ENCODE results near the gene GABBR2.

The GABBR2 gene
- total RNA-seq, result 0.07 to 0.73 (median 0.30) reads per million in 18 experiments

DNA sequence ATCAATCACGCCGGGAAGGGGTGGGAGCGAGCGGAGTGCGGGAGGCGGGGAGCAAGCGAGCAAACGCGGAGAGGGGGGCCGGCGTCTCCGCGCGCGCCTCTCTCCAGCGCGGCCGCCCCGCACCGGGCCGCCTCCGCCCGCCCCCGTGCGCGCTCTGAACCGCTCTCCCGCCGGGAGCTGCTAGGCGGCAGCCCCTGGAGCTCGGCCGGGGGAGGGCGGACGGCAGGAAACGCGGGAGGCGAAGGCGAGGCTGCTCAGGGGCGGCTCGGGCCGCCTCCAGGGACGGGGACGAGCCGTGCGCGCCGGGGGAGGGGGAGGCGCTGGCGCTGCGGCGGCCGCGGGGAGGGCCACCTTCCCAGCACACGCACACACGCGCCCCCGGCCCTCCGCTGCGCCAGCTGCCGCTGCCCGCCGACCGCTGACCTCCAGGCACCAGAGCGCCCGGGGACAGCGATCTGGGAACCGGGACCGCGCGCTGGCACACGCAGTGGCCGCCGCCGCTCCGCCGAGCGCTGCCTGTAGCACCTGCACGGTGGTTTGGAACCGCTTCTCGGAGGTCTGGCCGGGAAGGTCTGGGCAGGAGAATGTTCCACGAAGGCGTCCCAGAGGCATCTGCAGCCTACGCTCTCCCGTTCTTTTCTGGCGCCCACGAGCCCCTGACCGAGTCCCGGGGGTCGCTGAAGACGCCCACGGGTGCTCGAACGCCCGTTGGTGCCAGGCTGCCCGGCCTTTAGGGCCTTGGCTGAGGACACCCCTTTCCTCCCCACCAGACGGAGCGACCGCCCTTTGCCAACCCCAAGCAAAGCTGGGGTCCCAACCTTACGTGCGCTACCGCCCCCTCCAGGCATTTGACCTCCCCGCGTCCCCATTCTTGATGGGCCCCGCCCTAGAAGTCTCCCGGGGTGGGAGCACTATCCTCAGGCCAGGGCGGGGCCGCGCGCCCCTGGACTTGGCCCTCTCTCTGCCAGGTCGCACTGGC lies at the start of gene GABBR2:
Gene GABBR2 (minus strand): TSS at position 3 of the 979 bp plus-strand sequence. CDS start 198 bp downstream, outside the sequence.
- no peak for DNase-seq

- DNase-seq, result no peak
Observed at GRCh38 chr9:98755006-98755618, 46.4 kb upstream of the GABBR2 start.

DNA sequence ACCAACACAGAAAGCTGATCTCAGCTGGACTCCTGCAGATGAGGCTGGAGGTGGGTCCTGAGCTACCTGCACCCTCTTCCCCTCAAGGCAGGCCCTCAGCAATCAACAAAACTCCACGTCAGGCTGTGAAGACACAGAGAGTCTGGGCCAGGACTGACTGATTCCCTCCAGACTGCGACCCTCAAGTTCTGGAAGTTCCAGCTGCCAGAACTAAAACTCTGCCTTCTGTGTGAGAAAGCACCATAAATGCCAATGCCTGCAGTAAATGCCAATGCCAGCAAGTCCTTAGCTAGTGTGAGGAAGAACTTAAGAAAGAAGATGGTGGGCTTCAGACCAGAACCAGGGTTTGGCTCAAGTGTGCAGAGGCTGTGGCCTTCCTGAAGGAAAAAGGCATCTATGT lies 42.5 kb upstream of the GABBR2 start:
- no peak for DNase-seq

DNA sequence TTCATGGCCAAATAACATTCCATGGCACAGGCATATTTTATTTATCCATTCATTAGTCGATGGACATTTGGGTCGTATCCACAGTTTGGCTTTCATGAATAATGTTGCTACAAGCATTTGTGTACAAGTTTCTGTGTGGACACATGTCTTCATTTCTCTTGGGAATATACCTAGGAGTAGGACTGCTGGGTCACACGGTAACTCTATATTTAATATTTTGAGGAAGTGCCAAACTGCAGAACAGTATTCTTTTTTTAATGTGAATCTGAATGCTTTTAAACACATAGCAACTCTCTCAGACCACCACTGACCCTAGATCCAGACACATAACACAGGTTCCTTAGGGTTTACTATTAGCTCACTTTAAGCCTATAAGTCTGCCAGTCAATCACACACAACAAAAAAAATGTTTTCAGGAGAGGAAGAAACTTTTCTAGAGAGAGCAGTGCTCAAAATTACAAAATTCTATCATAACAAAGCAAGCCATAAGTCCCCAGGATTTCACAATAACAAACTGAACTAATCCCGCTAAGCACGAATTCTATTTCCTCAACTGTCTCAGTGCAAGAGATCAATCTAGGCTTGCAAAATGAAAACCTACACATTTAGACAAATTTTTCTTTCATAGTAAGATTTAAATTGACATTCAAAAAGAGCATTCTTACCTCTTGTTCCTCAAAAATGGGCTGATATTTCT lies 41.8 kb upstream of the GABBR2 start:
- DNase-seq, result peak; percentile 71 to 82

DNA sequence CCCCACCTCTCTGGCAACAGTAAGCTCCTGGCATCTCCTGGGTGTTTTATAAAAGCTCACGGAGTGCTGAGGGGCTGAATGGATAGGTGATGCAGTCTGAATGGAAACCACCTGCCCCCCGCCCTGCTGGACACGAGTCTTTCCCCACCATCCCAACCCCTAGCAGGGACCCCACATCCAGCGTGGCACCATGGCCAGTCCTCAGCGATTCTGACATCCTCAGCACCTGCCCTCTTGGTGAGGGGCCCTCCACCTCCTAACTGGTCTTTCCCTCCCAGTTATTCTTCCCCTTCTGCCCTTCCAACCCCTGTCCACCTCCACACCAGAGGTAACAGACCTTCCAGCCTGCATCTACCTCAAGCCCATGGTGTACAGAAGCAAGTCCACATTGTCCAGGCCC lies 38.7 kb upstream of the GABBR2 start:
- DNase-seq, result no peak

DNA sequence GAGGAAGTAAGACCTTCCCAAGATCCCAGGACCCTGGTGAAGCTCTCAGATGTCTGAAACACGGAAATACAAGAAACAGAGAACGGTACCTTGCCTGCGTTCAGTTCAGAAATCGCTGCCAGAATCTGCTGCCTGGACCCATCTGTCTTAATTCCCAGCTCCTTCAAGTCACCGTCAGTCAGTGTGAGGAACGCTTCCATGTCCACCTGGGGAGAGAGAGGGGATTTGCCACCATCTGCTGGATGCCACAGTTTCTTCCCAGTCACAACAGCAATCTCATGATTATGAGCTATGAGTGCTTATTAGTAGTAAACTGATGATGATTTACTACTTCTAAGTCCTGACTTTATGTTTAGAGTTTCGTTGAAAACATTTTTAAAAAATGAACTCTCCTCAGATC lies 36.7 kb upstream of the GABBR2 start:
- DNase-seq, result no peak

GRCh38 chr9:98743818-98744611 lies 35.3 kb upstream of the GABBR2 start:
- no peak for DNase-seq

DNA sequence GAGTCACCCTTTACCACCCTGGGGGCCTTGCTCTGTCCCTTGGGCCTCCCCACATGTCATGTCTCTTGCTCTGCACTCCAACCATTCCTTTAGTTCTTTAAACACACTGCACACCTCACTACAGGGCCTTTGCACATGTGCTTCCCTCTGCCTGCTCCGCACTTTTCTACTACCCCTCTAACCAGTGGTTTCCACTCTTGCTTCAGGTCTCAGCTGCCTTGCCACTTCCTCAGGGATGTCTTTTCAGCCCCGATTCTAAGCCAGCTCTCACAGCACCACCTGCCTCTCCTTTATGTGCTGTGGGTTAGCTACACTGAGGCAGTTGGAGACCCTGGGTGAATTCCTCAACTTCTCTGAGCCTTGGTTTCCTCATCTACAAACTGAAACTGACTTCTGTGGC lies 34.6 kb upstream of the GABBR2 start:
- no peak for DNase-seq

- no peak for DNase-seq
Observed at GRCh38 chr9:98742325-98743280, 33.9 kb upstream of the GABBR2 start.

GRCh38 chr9:98740226-98740881 lies 31.6 kb upstream of the GABBR2 start:
- DNase-seq, result no peak

- DNase-seq, result no peak
Observed at GRCh38 chr9:98738741-98739140, 30.0 kb upstream of the GABBR2 start.

GRCh38 chr9:98736226-98736625 lies 27.5 kb upstream of the GABBR2 start:
- no peak for DNase-seq

DNA sequence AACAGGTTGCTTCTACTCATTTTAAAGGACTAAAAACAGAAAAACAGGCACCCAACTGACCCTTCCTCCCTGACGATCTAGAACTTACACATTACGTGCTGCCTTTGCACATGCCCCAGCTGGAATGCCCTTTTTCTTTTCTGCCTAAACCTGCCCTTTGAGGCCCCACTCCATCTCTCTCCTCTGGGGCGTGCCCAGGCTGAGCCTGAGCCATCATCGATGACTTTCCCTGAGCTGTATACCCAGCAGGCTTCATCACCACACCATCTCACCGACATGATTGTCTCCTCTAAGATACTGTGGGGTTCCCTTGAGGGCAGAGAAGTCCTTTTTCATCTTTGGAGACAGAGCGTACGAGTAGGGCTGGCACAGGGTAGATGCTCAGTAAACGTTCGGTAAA lies 24.1 kb upstream of the GABBR2 start:
- DNase-seq, result no peak

DNA sequence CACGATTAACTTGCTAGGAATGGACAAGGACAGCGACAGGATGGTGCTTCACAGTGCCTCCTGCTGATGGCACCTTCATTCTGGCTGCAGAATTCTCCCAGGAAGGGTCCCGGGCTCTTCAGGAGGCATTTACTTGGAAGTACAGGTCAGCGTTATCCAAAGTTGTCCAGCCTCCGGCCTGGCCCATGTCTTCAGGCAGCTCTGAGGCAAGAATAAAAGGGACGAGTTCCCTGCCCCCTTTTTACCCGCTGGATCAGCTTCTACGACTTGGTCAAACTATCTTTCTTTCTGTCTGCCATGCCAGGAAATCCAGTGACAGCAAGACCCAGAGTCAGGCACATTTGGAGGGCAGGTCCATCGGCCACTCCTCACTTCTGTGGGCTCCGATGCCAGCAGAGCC lies 23.4 kb upstream of the GABBR2 start:
- no peak for DNase-seq

DNA sequence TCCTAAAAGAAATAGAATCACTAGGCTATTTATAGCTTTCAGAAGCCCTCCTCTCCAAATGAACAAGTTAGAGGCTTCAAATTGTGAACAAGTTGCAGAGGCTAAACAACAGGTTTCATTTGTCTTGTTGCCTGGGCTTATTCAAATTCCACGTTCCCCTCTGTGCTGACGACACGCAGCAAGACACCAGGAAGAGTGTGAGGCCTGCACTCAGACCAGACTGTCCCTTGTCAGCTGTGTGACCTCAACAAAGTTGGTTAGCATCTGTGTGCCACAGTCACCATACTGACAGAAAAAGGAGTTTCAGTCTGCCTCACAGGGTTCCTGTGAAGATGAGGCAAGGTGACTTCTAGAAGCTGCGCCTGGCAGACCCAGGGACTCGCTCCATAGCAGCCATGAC lies 22.1 kb upstream of the GABBR2 start:
- no peak for DNase-seq

DNA sequence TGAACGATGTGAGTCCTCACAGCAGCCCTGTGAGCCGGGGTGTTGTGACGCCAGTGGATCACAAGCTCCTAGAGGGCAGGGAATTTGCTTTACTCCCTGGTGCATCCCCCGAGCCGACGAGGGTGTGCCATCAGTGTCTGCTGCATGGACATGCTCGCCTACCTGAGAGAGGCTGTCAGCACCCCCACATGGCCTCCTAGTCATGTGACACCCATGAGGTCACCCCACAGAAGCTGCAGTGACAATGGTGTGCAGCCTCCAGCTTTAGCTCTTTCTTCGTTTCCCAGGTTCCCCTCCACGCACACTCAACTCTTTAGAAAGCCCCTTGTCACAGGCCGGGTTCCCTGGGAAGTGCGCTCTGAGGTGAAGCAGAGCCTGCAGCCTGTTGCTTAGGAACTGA lies 19.8 kb upstream of the GABBR2 start:
- no peak for DNase-seq

- DNase-seq, result no peak
Observed at GRCh38 chr9:98727428-98727827, 18.7 kb upstream of the GABBR2 start.

- peak; percentile 78 to 89 for DNase-seq
Observed at GRCh38 chr9:98726735-98727134, 18.0 kb upstream of the GABBR2 start.

- DNase-seq, result no peak
Observed at GRCh38 chr9:98724810-98725530, 16.2 kb upstream of the GABBR2 start.

DNA sequence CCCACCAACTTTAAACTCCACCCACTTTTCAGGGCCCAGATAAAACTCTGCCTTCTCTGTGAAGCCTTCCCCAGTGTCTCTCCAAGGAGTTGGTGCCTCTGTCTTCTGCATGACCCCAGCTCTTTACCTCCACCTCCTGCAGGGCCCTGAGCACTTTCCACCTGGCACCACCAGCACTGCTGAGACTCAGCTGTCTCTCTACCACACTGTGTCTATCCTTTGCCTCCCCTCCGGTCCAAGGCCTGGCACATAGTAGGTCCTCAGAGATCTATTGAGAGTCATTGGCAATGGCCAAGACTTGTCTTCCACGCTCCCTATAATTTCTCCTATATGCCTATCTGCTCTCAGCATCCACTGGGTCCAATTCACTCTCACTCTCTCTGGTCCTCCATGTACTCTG lies 12.9 kb upstream of the GABBR2 start:
- no peak for DNase-seq

Measured in inflammatory macrophage (primary cell).